ENCODE measurements around the gene ATP5F1B.
"Not testable (repeated sequence)": the region's sequence is repeated elsewhere in the genome, so short reads cannot be mapped to it uniquely, and the experiment has no call there.

ATP5F1B gene

GRCh38 chr12:56645717-56646446 lies at the start of gene ATP5F1B:
TSS of gene ATP5F1B (minus strand) at chr12:56645984. CDS start at chr12:56645963, 21 bp downstream.
- DNase-seq: peak; percentile 99

DNA sequence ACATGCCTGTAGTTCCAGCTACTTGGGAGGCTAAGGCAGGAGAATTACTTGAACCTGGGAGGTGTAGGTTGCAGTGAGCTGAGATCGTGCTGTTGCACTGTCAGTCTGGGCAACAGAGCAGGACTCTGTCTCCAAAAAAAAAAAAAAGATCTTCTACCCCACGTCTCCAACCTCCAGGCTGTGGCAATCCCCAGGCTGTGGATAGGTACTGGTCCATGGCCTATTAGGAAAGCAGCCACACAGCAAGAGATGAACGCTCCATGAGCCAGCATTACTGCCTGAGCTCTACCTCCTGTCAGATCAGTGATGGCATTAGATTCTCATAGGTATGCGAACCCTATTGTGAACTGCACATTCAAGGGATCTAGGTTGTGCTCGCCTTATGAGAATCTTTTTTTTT lies 48.4 kb upstream of the ATP5F1B start:
- no peak for DNase-seq

DNA sequence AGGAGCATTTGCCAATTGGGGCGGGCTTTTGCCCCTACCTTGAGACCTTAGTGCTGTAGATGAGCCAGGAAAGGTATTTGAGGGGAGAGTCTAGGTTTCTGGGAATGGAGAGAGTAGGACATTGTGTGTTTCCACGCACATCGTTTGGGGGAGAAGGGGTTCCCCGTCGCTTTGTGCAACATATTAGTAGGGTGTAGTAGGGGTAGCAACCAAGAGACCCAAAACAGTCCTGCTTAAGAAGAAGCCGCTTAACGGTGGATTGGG lies 43.0 kb upstream of the ATP5F1B start:
- DNase-seq: no peak

DNA sequence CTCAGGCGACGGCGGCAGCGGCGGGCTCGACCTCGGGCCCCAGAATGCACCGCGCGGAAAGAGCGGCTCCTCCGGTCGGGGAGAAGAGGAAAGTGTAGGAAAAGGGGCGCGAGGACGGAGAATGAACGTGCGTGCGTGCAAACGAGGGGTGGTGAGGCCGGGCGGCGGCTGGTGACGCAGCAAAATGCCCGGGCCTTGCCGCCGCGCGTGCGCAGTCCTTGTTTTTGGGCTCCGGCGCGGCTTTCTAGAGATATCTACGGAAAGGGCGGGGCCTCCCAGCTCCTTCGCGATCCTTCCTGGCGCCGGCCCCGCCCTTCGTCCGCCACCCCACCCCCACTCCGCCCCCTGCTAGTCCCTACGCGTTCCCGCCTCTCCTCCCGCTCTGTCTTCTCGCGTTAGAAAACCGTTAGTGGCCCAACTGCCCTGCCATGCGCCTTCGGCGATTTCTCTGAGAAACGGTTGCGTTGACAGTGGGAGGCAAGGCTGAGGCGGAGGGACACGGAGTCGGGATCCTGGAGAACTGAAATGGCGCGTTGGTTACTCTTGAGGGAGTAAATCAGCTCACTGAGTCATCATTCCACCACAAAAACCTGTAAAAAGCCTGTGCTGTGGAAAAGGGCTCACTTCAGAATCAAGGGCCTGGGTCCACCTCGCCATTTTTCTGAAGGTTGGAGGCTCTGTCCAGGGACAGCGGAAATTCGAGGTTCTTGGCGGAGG lies 42.5 kb upstream of the ATP5F1B start, which contains the start of gene PTGES3:
PTGES3 (minus strand) TSS at position 156 of the 717 bp plus-strand sequence. CDS start 285 bp downstream, outside the sequence.
- DNase-seq: peak; percentile 99

- peak; percentile 52 for DNase-seq
Observed at GRCh38 chr12:56687223-56688128, 41.7 kb upstream of the ATP5F1B start.

- no peak for DNase-seq
Observed at GRCh38 chr12:56684745-56685359, 39.1 kb upstream of the ATP5F1B start.

- DNase-seq: no peak
Observed at GRCh38 chr12:56682323-56682722, 36.5 kb upstream of the ATP5F1B start.

- peak; percentile 38 for DNase-seq
Observed at GRCh38 chr12:56679883-56680575, 34.2 kb upstream of the ATP5F1B start.

GRCh38 chr12:56678852-56679251 lies 33.1 kb upstream of the ATP5F1B start:
- no peak for DNase-seq

GRCh38 chr12:56677680-56678079 lies 31.9 kb upstream of the ATP5F1B start:
- DNase-seq: peak; percentile 59

DNA sequence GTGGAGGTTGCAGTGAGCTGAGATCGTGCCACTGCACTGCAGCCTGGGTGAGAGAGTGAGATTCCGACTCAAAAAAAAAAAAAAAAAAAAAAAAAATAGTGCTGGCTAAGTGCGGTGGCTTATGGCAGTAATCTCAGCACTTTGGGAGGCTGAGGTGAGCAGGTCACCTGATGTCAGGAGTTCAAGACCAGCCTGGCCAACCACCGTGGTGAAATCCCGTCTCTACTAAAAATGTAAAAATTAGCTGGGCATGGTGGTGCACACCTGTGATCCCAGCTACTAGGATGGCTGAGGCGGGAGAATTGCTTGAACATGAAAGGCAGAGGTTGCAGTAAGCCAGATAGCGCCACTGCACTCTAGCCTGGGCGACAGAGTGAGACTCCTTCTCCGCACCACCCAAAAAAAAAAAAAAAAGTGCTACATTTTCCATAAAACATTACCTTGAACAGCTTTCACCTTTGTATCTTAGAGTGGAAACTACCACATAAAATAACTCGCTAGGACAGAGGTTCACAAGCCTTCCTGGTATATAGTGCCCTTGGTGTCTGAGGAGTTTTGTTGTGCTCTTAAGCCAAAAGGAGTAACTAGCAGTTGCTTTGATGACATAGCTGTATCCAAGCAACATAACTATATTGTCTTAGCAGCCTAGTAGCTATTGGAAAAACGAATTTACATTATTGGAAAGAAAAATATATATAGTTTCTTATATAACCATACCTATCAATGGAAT lies 31.2 kb upstream of the ATP5F1B start:
- DNase-seq: no peak

DNA sequence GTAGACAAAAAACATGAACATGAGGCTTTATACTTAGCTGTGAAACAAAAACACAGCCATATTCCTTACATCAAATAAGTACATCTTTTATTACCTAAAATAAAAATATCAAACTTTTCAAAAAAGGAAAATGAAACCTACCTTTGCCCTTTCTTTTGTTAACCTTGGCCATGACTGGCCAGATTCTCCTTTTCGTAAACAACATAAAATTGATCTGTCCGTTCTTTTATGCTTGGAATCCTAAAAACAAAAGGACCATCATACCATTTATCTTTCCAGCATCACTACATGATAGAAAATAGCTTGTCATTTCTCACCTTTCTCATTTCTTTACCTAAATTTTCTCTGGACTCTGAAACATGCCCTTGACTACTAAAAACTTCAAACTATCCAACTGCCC lies 25.8 kb upstream of the ATP5F1B start:
- DNase-seq: no peak

DNA sequence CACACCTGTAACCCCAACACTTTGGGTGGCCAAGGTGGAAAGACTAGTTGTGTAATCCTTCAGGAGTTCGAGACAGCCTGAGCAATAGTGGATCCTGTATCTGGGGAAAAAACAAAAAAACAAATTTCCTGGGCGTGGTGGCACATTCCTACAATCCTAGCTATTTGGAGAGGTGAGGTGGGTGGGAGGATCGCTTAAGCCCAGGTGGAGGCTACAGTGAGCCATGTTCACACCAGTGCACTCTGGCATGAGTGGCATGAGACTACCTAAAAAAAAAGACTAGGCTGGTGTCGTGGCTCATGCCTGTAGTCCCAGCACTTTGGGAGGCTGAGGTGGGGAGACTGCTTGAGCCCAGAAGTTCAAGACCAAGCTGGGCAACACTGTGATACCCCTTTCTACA lies 25.1 kb upstream of the ATP5F1B start:
- DNase-seq: no peak

DNA sequence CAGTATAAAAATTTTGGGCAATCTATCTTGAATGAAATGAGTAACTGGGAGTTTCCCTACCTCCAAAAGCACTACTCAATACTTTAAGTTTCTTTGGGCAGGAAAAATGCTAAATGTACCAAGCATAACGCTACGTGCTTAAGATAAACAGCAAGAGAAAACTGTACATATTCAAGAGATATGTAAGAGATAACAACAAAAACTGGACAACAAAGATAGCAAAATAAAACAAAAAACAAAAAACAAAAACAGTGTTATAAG lies 22.3 kb upstream of the ATP5F1B start:
- DNase-seq: no peak

DNA sequence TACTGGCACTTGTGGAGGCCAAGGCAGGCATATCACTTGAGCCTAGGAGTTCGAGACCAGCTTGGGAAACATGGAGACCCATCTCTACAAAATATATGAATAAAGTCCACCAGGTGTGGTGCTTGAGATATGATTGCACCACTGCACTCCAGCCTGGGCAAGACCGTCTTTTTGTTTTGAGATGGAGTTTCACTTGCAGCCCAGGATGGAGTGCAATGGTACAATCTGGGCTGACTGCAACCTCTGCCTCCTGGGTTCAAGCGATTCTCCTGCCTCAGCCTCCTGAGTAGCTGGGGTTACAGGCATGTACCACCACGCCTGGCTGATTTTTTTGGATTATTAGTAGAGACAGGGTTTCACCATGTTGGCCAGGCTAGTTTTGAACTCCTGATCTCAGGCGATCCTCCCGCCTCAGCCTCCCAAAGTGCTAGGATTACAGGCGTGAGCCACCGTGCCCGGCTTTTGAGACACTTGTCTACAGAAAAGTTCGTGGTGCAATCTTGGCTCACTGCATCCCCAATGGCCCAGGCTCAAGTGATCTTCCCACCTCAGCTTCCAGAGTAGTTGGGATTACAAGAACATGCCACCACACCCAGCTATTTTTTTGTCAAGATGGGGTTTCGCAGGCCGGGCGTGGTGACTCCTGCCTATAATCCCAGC lies 16.3 kb upstream of the ATP5F1B start:
- no peak for DNase-seq

DNA sequence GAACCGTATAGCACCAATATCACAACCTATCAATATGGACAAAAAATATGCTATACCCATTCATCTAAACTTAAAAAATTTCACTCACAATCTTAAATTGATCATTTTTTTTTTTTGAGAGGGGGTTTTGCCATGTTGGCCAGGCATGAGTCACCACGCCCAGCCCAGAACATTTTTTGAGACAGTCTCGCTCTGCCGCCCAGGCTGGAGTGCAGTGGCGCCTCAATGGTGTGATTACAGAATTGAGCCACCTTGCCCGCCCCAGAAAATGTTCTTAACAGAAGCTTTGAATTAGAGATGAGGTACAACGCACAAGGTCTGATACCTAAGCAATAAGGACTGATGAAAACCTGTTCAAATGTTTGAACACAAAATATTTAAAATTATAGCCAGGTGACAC lies 15.8 kb upstream of the ATP5F1B start:
- no peak for DNase-seq

- no peak for DNase-seq
Observed at GRCh38 chr12:56658921-56659320, 13.1 kb upstream of the ATP5F1B start.

GRCh38 chr12:56657416-56658379 lies 11.9 kb upstream of the ATP5F1B start:
- peak; percentile 62 for DNase-seq

GRCh38 chr12:56653781-56654180 lies 8.0 kb upstream of the ATP5F1B start:
- not testable (repeated sequence) for DNase-seq

DNA sequence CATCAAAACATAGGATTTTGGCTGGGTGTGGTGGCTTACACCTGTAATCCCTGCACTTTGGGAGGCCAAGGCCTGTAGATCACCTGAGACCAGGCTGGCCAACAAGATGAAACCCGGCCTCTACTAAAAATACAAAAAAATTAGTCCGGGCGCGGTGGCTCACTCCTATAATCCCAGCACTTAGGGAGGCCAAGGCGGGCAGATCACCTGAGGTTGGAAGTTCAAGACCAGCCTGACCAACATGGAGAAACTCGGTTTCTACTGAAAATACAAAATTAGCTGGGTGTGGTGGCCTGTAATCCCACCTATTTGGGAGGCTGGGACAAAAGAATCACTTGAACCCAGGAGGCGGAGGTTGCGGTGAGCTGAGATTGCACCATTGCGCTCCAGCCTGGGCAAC lies 2.2 kb upstream of the ATP5F1B start:
- DNase-seq: not testable (repeated sequence)
